ENCODE measurements around the gene KLHL30.

GRCh38 chr2:238094438-238095022, 43.9 kb upstream of the KLHL30 start:
- TF ChIP-seq POLR2A (IDR thresholded peaks at IDR 0.05; ENCODE audit: low read length) (no peak), GATA1 (IDR thresholded peaks at IDR 0.05; ENCODE audit: low read depth, low read length) (no peak)
